ENCODE measurements around the gene PCBP2. TPM values are rescaled to one million over a fixed set of nuclear protein-coding genes. Genes with fewer than 3 reads are reported as not detected.

PCBP2 gene
- total RNA-seq, 2 donors from 2014 or later = 786 to 1,016 TPM

GRCh38 chr12:53461591-53461990 lies 9.7 kb downstream of the PCBP2 start:
- Mint-ChIP-seq H3K36me3 (peaks cover 35 to 64% of the 10 kb centered on the region in 2 donors), H3K27ac (peak overlapping the region in 1 of 2 donors; percentile 23), H3K9me3 (no peaks in the 10 kb centered on the region)
- no peak for ATAC-seq
- DNase-seq (ENCODE audit: low spot score in 2 of 2) = no peak

- peak in 1 of 2 donors; percentile 4 for ATAC-seq
- no peak for DNase-seq (ENCODE audit: low spot score in 2 of 2)
- peaks cover 41 to 72% of the 10 kb centered on the region in 2 donors for H3K36me3 Mint-ChIP-seq
- no peaks in the 10 kb centered on the region for H3K9me3 Mint-ChIP-seq
- no peak overlapping the region for H3K27ac Mint-ChIP-seq
Observed at GRCh38 chr12:53462935-53463334, 11.0 kb downstream of the PCBP2 start.

- Mint-ChIP-seq H3K9me3 (no peaks in the 10 kb centered on the region), H3K36me3 (peaks cover 41 to 72% of the 10 kb centered on the region in 2 donors), H3K27ac (peak overlapping the region in 1 of 2 donors; percentile 73)
- ATAC-seq = peak in 1 of 2 donors; percentile 25
- DNase-seq (ENCODE audit: low spot score in 2 of 2) = no peak
Observed at GRCh38 chr12:53463802-53464560, 12.1 kb downstream of the PCBP2 start.

- H3K9me3 Mint-ChIP-seq = no peaks in the 10 kb centered on the region
- peak overlapping the region in 1 of 2 donors; percentile 86 for H3K27ac Mint-ChIP-seq
- peaks cover 38 to 64% of the 10 kb centered on the region in 2 donors for H3K36me3 Mint-ChIP-seq
- peak in 1 of 2 donors; percentile 12 for ATAC-seq
- DNase-seq (ENCODE audit: low spot score in 2 of 2) = no peak
Observed at GRCh38 chr12:53464685-53465418, 12.9 kb downstream of the PCBP2 start.

- peak overlapping the region in 1 of 2 donors; percentile 86 for H3K27ac Mint-ChIP-seq
- H3K9me3 Mint-ChIP-seq = no peaks in the 10 kb centered on the region
- DNase-seq (ENCODE audit: low spot score in 2 of 2) (no peak), ATAC-seq (no peak)
- peaks cover 31 to 59% of the 10 kb centered on the region in 2 donors for H3K36me3 Mint-ChIP-seq
Observed at GRCh38 chr12:53465679-53466078, 13.8 kb downstream of the PCBP2 start.

GRCh38 chr12:53466640-53467039 lies 14.7 kb downstream of the PCBP2 start:
- Mint-ChIP-seq H3K27ac (peak overlapping the region in 1 of 2 donors; percentile 73), H3K36me3 (peaks cover 30 to 56% of the 10 kb centered on the region in 2 donors), H3K9me3 (no peaks in the 10 kb centered on the region)
- ATAC-seq (no peak), DNase-seq (ENCODE audit: low spot score in 2 of 2) (no peak)

GRCh38 chr12:53467082-53467481 lies 15.2 kb downstream of the PCBP2 start:
- peaks cover 30 to 54% of the 10 kb centered on the region in 2 donors for H3K36me3 Mint-ChIP-seq
- H3K9me3 Mint-ChIP-seq = no peaks in the 10 kb centered on the region
- peak overlapping the region in 1 of 2 donors; percentile 73 for H3K27ac Mint-ChIP-seq

GRCh38 chr12:53467880-53468279 lies 16.0 kb downstream of the PCBP2 start:
- ATAC-seq (no peak), DNase-seq (ENCODE audit: low spot score in 2 of 2) (no peak)
- Mint-ChIP-seq H3K9me3 (no peaks in the 10 kb centered on the region), H3K27ac (peak overlapping the region in 1 of 2 donors; percentile 91), H3K36me3 (peaks cover 24 to 48% of the 10 kb centered on the region in 2 donors)

More at GRCh38 chr12:53467082-53467481, 15.2 kb downstream of the PCBP2 start:
- ATAC-seq (no peak), DNase-seq (ENCODE audit: low spot score in 2 of 2) (no peak)

- Mint-ChIP-seq H3K27ac (peak overlapping the region in 1 of 2 donors; percentile 91), H3K9me3 (no peaks in the 10 kb centered on the region), H3K36me3 (peaks cover 24 to 48% of the 10 kb centered on the region in 2 donors)
- no peak for DNase-seq (ENCODE audit: low spot score in 2 of 2)
- no peak for ATAC-seq
Observed at GRCh38 chr12:53468282-53468681, 16.4 kb downstream of the PCBP2 start.

- Mint-ChIP-seq H3K27ac (peak overlapping the region in 1 of 2 donors; percentile 32), H3K9me3 (no peaks in the 10 kb centered on the region), H3K36me3 (peaks cover 25 to 42% of the 10 kb centered on the region in 2 donors)
- DNase-seq (ENCODE audit: low spot score in 2 of 2) (no peak), ATAC-seq (no peak)
Observed at GRCh38 chr12:53472056-53472582, 20.2 kb downstream of the PCBP2 start.

GRCh38 chr12:53474077-53474476 lies 22.2 kb downstream of the PCBP2 start:
- peak overlapping the region in 1 of 2 donors; percentile 38 for H3K27ac Mint-ChIP-seq
- DNase-seq (ENCODE audit: low spot score in 2 of 2) = no peak
- no peaks in the 10 kb centered on the region for H3K9me3 Mint-ChIP-seq
- H3K36me3 Mint-ChIP-seq = peaks cover 24% of the 10 kb centered on the region in 2 donors
- ATAC-seq = no peak

- Mint-ChIP-seq H3K36me3 (peaks cover 24 to 30% of the 10 kb centered on the region in 2 donors), H3K27ac (peak overlapping the region; percentile 35 to 58), H3K9me3 (no peaks in the 10 kb centered on the region)
- DNase-seq (ENCODE audit: low spot score in 2 of 2) (no peak), ATAC-seq (peak in 1 of 2 donors; percentile 11)
Observed at GRCh38 chr12:53474819-53475218, 22.9 kb downstream of the PCBP2 start.

- Mint-ChIP-seq H3K27ac (peak overlapping the region; percentile 25 to 83), H3K9me3 (no peaks in the 10 kb centered on the region), H3K36me3 (peaks cover 18 to 23% of the 10 kb centered on the region in 2 donors)
- ATAC-seq (peak in 1 of 2 donors; percentile 32), DNase-seq (ENCODE audit: low spot score in 2 of 2) (no peak)
Observed at GRCh38 chr12:53476769-53477209, 24.9 kb downstream of the PCBP2 start.

GRCh38 chr12:53478865-53479264 lies 27.0 kb downstream of the PCBP2 start:
- DNase-seq (ENCODE audit: low spot score in 2 of 2) = no peak
- peaks cover 18 to 28% of the 10 kb centered on the region in 2 donors for H3K36me3 Mint-ChIP-seq
- H3K27ac Mint-ChIP-seq = peak overlapping the region in 1 of 2 donors; percentile 77
- peak in 1 of 2 donors; percentile 3 for ATAC-seq
- H3K9me3 Mint-ChIP-seq = no peaks in the 10 kb centered on the region

GRCh38 chr12:53479331-53479730 lies 27.4 kb downstream of the PCBP2 start:
- no peaks in the 10 kb centered on the region for H3K9me3 Mint-ChIP-seq
- ATAC-seq (no peak), DNase-seq (ENCODE audit: low spot score in 2 of 2) (no peak)
- H3K27ac Mint-ChIP-seq = no peak overlapping the region
- peaks cover 14 to 25% of the 10 kb centered on the region in 2 donors for H3K36me3 Mint-ChIP-seq

- Mint-ChIP-seq H3K36me3 (peaks cover 5 to 13% of the 10 kb centered on the region in 2 donors), H3K9me3 (no peaks in the 10 kb centered on the region)
- no peak for ATAC-seq
Observed at GRCh38 chr12:53480491-53481442, 28.9 kb downstream of the PCBP2 start.

More at GRCh38 chr12:53480491-53481442, 28.9 kb downstream of the PCBP2 start:
- peak overlapping the region in 1 of 2 donors; percentile 60 for H3K27ac Mint-ChIP-seq
- DNase-seq (ENCODE audit: low spot score in 2 of 2) = no peak

Measured in activated naive CD4-positive, alpha-beta T cell treated with anti-CD3 and anti-CD28 coated beads, Interleukin-2, amount 50 U/mL, for 72 hours (primary cell).